ENCODE data around the gene DLEC1.
"Not testable (repeated sequence)": the region's sequence is repeated elsewhere in the genome, so short reads cannot be mapped to it uniquely, and the experiment has no call there.

- TF ChIP-seq CTCF, POLR2AphosphoS5, POLR2A (IDR thresholded peaks at IDR 0.05): not testable (repeated sequence)
Observed at GRCh38 chr3:38064453-38064852, 25.4 kb downstream of the DLEC1 start.

All from gastroesophageal sphincter (tissue), 3 donors.